GM23338 (cell line): ENCODE measurements around the gene TCFL5. TPM values are rescaled to one million over a fixed set of nuclear protein-coding genes. Genes with fewer than 3 reads are reported as not detected.

Source experiments
- ATAC-seq: fragments of 200-7000 bp; cut with Tn5 transposase; 3 replicates; pipeline ENCODE4 v1.9.1; 2020
- DNase-seq: peaks from one replicate; pipeline ENCODE4 v3.0.0-alpha.2; 2015; ENCODE audit warnings: low spot score
- H2AFZ ChIP-seq: fragments of 200-600 bp; sonication (generic); 2 replicates; pipeline ENCODE4 v1.8.0; 2016; ENCODE audit warnings: antibody characterized with exemption, mild to moderate bottlenecking, moderate library complexity
- H3F3A ChIP-seq: fragments of 200-600 bp; sonication (generic); replicated peaks from 2 replicates; pipeline ENCODE4 v1.8.0; 2017; ENCODE audit warnings: antibody characterized with exemption, mixed run types, low read depth
- H3K27ac ChIP-seq: fragments of 200-600 bp; sonication (generic); 2 replicates; pipeline ENCODE4 v1.6.1; 2016; ENCODE audit warnings: low read depth
- H3K27me3 ChIP-seq: fragments of 200-600 bp; sonication (generic); 2 replicates; pipeline ENCODE4 v1.8.0; 2016; ENCODE audit warnings: mild to moderate bottlenecking, mixed run types, moderate library complexity; ENCODE audit not compliant: insufficient read depth
- H3K36me3 ChIP-seq: fragments of 200-600 bp; sonication (generic); 2 replicates; pipeline ENCODE4 v1.8.0; 2016; ENCODE audit warnings: mild to moderate bottlenecking; ENCODE audit not compliant: insufficient read depth
- H3K4me1 ChIP-seq: fragments of 200-600 bp; sonication (generic); 2 replicates; pipeline ENCODE4 v1.8.0; 2016; ENCODE audit warnings: mild to moderate bottlenecking, moderate library complexity; ENCODE audit not compliant: insufficient read depth
- H3K4me2 ChIP-seq: fragments of 200-600 bp; sonication (generic); 2 replicates; pipeline ENCODE4 v1.7.1; 2017; ENCODE audit warnings: mixed run types
- H3K4me3 ChIP-seq: fragments of 200-600 bp; sonication (generic); 2 replicates; pipeline ENCODE4 v1.6.1; 2016; ENCODE audit warnings: mixed run types
- H3K79me2 ChIP-seq: fragments of 200-600 bp; sonication (generic); replicated peaks from 2 replicates; pipeline ENCODE4 v1.8.0; 2017; ENCODE audit warnings: mild to moderate bottlenecking; ENCODE audit not compliant: insufficient read depth
- H3K9me2 ChIP-seq: fragments of 200-600 bp; sonication (generic); 2 replicates; pipeline ENCODE4 v1.8.0; 2017; ENCODE audit not compliant: insufficient read depth
- H4K20me1 ChIP-seq: fragments of 200-600 bp; sonication (generic); replicated peaks from 2 replicates; pipeline ENCODE4 v1.8.0; 2017; ENCODE audit warnings: mild to moderate bottlenecking; ENCODE audit not compliant: insufficient read depth
- H3K27ac Mint-ChIP-seq: 2 replicates; pipeline ENCODE4 v1.8.0; 2020; ENCODE audit warnings: inconsistent platforms, mild to moderate bottlenecking, moderate library complexity, mixed read lengths
- H3K27me3 Mint-ChIP-seq: 3 replicates; pipeline ENCODE4 v1.8.0; 2022; ENCODE audit warnings: low read depth, mild to moderate bottlenecking, moderate library complexity, mixed read lengths, inconsistent platforms; ENCODE audit not compliant: insufficient read depth, poor library complexity
- H3K36me3 Mint-ChIP-seq: 3 replicates; pipeline ENCODE4 v1.8.0; 2021; ENCODE audit warnings: low read depth, mild to moderate bottlenecking, inconsistent platforms, moderate library complexity, mixed read lengths
- H3K4me1 Mint-ChIP-seq: 3 replicates; pipeline ENCODE4 v1.8.0; 2020; ENCODE audit warnings: mild to moderate bottlenecking, inconsistent platforms, mixed read lengths
- H3K4me3 Mint-ChIP-seq: 3 replicates; pipeline ENCODE4 v1.8.0; 2021; ENCODE audit warnings: moderate library complexity, mild to moderate bottlenecking, inconsistent platforms, mixed read lengths
- H3K9me3 Mint-ChIP-seq: 3 replicates; pipeline ENCODE4 v1.8.0; 2020; ENCODE audit warnings: moderate library complexity, mild to moderate bottlenecking, inconsistent platforms, mixed read lengths
- CREB1 ChIP-seq: fragments of 250-450 bp; sonication (Bioruptor Pico); IDR thresholded peaks from 2 replicates; pipeline ENCODE4 v1.5.0; 2020; ENCODE audit warnings: low read depth, mild to moderate bottlenecking, moderate library complexity
- EZH2 ChIP-seq: fragments of 200-600 bp; sonication (generic); IDR thresholded peaks from one replicate; pipeline ENCODE4 v1.8.0; 2017; ENCODE audit warnings: antibody characterized with exemption, mild to moderate bottlenecking, low read depth; ENCODE audit not compliant: unreplicated experiment
- EZH2phosphoT487 ChIP-seq: fragments of 200-600 bp; sonication (generic); IDR thresholded peaks from one replicate; pipeline ENCODE4 v1.8.1; 2018; ENCODE audit warnings: antibody characterized with exemption; ENCODE audit not compliant: unreplicated experiment
- JUNB ChIP-seq: IDR thresholded peaks from one replicate; pipeline ENCODE4 v1.6.1; 2016; ENCODE audit warnings: antibody characterized with exemption; ENCODE audit not compliant: unreplicated experiment
- NANOG ChIP-seq: IDR thresholded peaks from 2 replicates; pipeline ENCODE4 v1.6.1; 2016; ENCODE audit warnings: antibody characterized with exemption, borderline replicate concordance
- POLR2AphosphoS5 ChIP-seq: IDR thresholded peaks from 2 replicates; pipeline ENCODE4 v1.6.1; 2016; ENCODE audit warnings: antibody characterized with exemption, low read depth
- STAT1 ChIP-seq: IDR thresholded peaks from one replicate; pipeline ENCODE4 v1.6.1; 2016; ENCODE audit warnings: antibody characterized with exemption; ENCODE audit not compliant: unreplicated experiment
- ZNF114 ChIP-seq: fragments of 250-450 bp; sonication (Bioruptor Pico); IDR thresholded peaks from 2 replicates; pipeline ENCODE4 v1.5.0; 2020; ENCODE audit warnings: mild to moderate bottlenecking, moderate library complexity
- ZNF331 ChIP-seq: fragments of 250-450 bp; sonication (Bioruptor Pico); IDR thresholded peaks from 2 replicates; pipeline ENCODE4 v1.5.0; 2020; ENCODE audit warnings: low read depth, mild to moderate bottlenecking, moderate library complexity
- polyA plus RNA-seq: library from polyadenylated mRNA; unstranded; fragments of >200 nt; fragmentation: Nextera tagmentation; extraction: Ambion mirVana; gene quantifications from 2 replicates; pipeline ENCODE4 v1.2.1, GENCODE V29; 2016
- total RNA-seq: library from RNA; depleted of rRNA; stranded (reverse); fragments of >200 nt; shearing (Covaris generic); gene quantifications from 2 replicates; pipeline ENCODE4 v1.2.3, GENCODE V29; 2014
- TF ChIP-seq, protein P1 (sequence below): IDR thresholded peaks from one replicate; pipeline ENCODE4 v1.6.1; 2018; ENCODE audit warnings: antibody characterized with exemption; ENCODE audit not compliant: unreplicated experiment
- TF ChIP-seq, protein P2 (sequence below): fragments of 250-450 bp; sonication (Bioruptor Pico); IDR thresholded peaks from 2 replicates; pipeline ENCODE4 v1.5.0; 2020; ENCODE audit warnings: mild to moderate bottlenecking, moderate library complexity
- TF ChIP-seq, protein P3 (sequence below), 2 experiments: fragments of 200-600 bp in 1 of 2; sonication (generic) in 1 of 2; conservative IDR thresholded peaks; 2 replicates each; pipeline versions ENCODE4 v1.5.1 to v1.6.1; 2016 to 2017; ENCODE audit warnings: antibody characterized with exemption in 2 of 2, low read depth in 2 of 2, mild to moderate bottlenecking in 2 of 2, moderate library complexity in 1 of 2
- TF ChIP-seq, protein P4 (sequence below): IDR thresholded peaks from 2 replicates; pipeline ENCODE4 v1.6.1; 2016; ENCODE audit warnings: antibody characterized with exemption

TCFL5 gene
- total and polyA plus RNA-seq, 2 experiments from 2014 or later = 5.8 to 19.3 TPM

DNA sequence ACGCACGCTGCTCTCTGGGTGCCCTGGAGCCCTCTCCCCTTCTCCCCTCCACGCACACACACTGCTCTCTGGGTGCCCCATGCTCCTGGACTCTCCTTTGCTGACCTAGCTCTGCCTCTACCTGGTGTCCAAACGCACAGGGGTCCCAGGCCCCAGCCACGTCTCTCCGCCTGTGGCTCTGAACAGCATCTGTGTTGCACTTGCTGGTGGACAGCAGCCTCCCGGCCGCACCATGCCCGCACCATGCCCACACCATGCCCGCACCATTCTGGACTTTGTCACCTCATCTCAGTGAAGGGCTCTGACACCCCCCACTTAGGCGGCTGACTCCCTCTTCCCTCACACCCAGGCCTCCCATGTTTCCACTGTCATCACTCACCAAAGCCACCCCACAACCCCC, 21.8 kb downstream of the TCFL5 start:
- Histone ChIP-seq H3K9me2 (no peaks in the 10 kb centered on the region), H3K36me3 (0 out of 2 replicates have a peak, but pooled peaks cover 7% of the 10 kb centered on the region), H3F3A (0 out of 2 replicates have a peak, but pooled peaks cover 7% of the 10 kb centered on the region), H3K4me1 (0 out of 2 replicates have a peak, but pooled peaks cover 4% of the 10 kb centered on the region), H3K27ac (no peak overlapping the region), H2AFZ (no peak overlapping the region), H3K79me2 (no peaks in the 10 kb centered on the region), H3K4me2 (no peak overlapping the region), H4K20me1 (no peaks in the 10 kb centered on the region), H3K4me3 (no peak overlapping the region), H3K27me3 (no peaks in the 10 kb centered on the region)
- no peak for TF ChIP-seq ZNF331 (CRISPR knock-in tag)
- no peak for TF ChIP-seq NANOG
- TF ChIP-seq, protein P1, sequence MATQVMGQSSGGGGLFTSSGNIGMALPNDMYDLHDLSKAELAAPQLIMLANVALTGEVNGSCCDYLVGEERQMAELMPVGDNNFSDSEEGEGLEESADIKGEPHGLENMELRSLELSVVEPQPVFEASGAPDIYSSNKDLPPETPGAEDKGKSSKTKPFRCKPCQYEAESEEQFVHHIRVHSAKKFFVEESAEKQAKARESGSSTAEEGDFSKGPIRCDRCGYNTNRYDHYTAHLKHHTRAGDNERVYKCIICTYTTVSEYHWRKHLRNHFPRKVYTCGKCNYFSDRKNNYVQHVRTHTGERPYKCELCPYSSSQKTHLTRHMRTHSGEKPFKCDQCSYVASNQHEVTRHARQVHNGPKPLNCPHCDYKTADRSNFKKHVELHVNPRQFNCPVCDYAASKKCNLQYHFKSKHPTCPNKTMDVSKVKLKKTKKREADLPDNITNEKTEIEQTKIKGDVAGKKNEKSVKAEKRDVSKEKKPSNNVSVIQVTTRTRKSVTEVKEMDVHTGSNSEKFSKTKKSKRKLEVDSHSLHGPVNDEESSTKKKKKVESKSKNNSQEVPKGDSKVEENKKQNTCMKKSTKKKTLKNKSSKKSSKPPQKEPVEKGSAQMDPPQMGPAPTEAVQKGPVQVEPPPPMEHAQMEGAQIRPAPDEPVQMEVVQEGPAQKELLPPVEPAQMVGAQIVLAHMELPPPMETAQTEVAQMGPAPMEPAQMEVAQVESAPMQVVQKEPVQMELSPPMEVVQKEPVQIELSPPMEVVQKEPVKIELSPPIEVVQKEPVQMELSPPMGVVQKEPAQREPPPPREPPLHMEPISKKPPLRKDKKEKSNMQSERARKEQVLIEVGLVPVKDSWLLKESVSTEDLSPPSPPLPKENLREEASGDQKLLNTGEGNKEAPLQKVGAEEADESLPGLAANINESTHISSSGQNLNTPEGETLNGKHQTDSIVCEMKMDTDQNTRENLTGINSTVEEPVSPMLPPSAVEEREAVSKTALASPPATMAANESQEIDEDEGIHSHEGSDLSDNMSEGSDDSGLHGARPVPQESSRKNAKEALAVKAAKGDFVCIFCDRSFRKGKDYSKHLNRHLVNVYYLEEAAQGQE = no peak
- TF ChIP-seq JUNB = no peak
- TF ChIP-seq POLR2AphosphoS5 = no peak
- TF ChIP-seq, protein P2, sequence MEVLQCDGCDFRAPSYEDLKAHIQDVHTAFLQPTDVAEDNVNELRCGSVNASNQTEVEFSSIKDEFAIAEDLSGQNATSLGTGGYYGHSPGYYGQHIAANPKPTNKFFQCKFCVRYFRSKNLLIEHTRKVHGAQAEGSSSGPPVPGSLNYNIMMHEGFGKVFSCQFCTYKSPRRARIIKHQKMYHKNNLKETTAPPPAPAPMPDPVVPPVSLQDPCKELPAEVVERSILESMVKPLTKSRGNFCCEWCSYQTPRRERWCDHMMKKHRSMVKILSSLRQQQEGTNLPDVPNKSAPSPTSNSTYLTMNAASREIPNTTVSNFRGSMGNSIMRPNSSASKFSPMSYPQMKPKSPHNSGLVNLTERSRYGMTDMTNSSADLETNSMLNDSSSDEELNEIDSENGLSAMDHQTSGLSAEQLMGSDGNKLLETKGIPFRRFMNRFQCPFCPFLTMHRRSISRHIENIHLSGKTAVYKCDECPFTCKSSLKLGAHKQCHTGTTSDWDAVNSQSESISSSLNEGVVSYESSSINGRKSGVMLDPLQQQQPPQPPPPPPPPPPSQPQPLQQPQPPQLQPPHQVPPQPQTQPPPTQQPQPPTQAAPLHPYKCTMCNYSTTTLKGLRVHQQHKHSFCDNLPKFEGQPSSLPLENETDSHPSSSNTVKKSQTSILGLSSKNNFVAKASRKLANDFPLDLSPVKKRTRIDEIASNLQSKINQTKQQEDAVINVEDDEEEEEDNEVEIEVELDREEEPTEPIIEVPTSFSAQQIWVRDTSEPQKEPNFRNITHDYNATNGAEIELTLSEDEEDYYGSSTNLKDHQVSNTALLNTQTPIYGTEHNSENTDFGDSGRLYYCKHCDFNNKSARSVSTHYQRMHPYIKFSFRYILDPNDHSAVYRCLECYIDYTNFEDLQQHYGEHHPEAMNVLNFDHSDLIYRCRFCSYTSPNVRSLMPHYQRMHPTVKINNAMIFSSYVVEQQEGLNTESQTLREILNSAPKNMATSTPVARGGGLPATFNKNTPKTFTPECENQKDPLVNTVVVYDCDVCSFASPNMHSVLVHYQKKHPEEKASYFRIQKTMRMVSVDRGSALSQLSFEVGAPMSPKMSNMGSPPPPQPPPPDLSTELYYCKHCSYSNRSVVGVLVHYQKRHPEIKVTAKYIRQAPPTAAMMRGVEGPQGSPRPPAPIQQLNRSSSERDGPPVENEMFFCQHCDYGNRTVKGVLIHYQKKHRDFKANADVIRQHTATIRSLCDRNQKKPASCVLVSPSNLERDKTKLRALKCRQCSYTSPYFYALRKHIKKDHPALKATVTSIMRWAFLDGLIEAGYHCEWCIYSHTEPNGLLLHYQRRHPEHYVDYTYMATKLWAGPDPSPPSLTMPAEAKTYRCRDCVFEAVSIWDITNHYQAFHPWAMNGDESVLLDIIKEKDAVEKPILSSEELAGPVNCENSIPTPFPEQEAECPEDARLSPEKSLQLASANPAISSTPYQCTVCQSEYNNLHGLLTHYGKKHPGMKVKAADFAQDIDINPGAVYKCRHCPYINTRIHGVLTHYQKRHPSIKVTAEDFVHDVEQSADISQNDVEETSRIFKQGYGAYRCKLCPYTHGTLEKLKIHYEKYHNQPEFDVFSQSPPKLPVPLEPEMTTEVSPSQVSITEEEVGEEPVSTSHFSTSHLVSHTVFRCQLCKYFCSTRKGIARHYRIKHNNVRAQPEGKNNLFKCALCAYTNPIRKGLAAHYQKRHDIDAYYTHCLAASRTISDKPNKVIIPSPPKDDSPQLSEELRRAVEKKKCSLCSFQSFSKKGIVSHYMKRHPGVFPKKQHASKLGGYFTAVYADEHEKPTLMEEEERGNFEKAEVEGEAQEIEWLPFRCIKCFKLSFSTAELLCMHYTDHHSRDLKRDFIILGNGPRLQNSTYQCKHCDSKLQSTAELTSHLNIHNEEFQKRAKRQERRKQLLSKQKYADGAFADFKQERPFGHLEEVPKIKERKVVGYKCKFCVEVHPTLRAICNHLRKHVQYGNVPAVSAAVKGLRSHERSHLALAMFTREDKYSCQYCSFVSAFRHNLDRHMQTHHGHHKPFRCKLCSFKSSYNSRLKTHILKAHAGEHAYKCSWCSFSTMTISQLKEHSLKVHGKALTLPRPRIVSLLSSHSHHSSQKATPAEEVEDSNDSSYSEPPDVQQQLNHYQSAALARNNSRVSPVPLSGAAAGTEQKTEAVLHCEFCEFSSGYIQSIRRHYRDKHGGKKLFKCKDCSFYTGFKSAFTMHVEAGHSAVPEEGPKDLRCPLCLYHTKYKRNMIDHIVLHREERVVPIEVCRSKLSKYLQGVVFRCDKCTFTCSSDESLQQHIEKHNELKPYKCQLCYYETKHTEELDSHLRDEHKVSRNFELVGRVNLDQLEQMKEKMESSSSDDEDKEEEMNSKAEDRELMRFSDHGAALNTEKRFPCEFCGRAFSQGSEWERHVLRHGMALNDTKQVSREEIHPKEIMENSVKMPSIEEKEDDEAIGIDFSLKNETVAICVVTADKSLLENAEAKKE (CRISPR knock-in tag) = no peak
- TF ChIP-seq, protein P3, sequence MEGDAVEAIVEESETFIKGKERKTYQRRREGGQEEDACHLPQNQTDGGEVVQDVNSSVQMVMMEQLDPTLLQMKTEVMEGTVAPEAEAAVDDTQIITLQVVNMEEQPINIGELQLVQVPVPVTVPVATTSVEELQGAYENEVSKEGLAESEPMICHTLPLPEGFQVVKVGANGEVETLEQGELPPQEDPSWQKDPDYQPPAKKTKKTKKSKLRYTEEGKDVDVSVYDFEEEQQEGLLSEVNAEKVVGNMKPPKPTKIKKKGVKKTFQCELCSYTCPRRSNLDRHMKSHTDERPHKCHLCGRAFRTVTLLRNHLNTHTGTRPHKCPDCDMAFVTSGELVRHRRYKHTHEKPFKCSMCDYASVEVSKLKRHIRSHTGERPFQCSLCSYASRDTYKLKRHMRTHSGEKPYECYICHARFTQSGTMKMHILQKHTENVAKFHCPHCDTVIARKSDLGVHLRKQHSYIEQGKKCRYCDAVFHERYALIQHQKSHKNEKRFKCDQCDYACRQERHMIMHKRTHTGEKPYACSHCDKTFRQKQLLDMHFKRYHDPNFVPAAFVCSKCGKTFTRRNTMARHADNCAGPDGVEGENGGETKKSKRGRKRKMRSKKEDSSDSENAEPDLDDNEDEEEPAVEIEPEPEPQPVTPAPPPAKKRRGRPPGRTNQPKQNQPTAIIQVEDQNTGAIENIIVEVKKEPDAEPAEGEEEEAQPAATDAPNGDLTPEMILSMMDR (conservative IDR thresholded peaks at IDR 0.05; ENCODE audit: low read depth in 2 of 2) = no peak
- no peak for TF ChIP-seq CREB1 (CRISPR knock-in tag)
- no peak for TF ChIP-seq EZH2phosphoT487
- no peak for TF ChIP-seq STAT1
- TF ChIP-seq EZH2 = no peak
- TF ChIP-seq ZNF114 (CRISPR knock-in tag) = no peak
- TF ChIP-seq, protein P4, sequence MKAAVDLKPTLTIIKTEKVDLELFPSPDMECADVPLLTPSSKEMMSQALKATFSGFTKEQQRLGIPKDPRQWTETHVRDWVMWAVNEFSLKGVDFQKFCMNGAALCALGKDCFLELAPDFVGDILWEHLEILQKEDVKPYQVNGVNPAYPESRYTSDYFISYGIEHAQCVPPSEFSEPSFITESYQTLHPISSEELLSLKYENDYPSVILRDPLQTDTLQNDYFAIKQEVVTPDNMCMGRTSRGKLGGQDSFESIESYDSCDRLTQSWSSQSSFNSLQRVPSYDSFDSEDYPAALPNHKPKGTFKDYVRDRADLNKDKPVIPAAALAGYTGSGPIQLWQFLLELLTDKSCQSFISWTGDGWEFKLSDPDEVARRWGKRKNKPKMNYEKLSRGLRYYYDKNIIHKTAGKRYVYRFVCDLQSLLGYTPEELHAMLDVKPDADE = no peak
- DNase-seq (no peak), ATAC-seq (no peak)
- Mint-ChIP-seq H3K9me3 (no peaks in the 10 kb centered on the region; the same call in 2 of the 3 replicates), H3K27me3 (peaks cover 17% of the 10 kb centered on the region), H3K4me1 (peaks cover 29% of the 10 kb centered on the region), H3K36me3 (peaks cover 38% of the 10 kb centered on the region), H3K4me3 (peak overlapping the region; percentile 18; the same call in 1 of the 3 replicates), H3K27ac (no peak overlapping the region)
